Uterus (tissue), 4 donors: ENCODE results near the gene RANBP3. TPM values are rescaled to one million over a fixed set of nuclear protein-coding genes. Genes with fewer than 3 reads are reported as not detected.

Experiments used
- DNase-seq, 2 donors: peaks; one replicate each; pipeline ENCODE4 v3.0.0-alpha.2; 2019 to 2020
- H3K27ac ChIP-seq, 2 donors: fragments of 200-600 bp; sonication (generic); 1 replicate in 1 of 2; 2 replicates in 1 of 2; pipeline ENCODE4 v1.5.1; 2016 to 2018
- H3K27me3 ChIP-seq, 2 donors: fragments of 200-600 bp; sonication (generic); one replicate each; pipeline ENCODE4 v1.5.1; 2018 to 2019; ENCODE audit warnings: control low read depth in 1 of 2
- H3K36me3 ChIP-seq, 2 donors: fragments of 200-600 bp; sonication (generic); one replicate each; pipeline ENCODE4 v1.5.1; 2019; ENCODE audit warnings: control low read depth in 1 of 2
- H3K4me1 ChIP-seq, 2 donors: fragments of 200-600 bp; sonication (generic); one replicate each; pipeline ENCODE4 v1.5.1; 2018 to 2019; ENCODE audit warnings: control low read depth in 1 of 2
- H3K4me3 ChIP-seq, 2 donors: fragments of 200-600 bp; sonication (generic); 1 replicate in 1 of 2; 2 replicates in 1 of 2; pipeline ENCODE4 v1.5.1; 2018 to 2019; ENCODE audit warnings: mild to moderate bottlenecking in 1 of 2
- H3K9me3 ChIP-seq, 2 donors: fragments of 200-600 bp; sonication (generic); one replicate each; pipeline ENCODE4 v1.5.1; 2019; ENCODE audit warnings: control low read depth in 1 of 2
- CTCF ChIP-seq, 4 experiments: fragments of 200-600 bp in 2 of 4; fragments of 450-650 bp in 2 of 4; sonication (generic) in 2 of 4; IDR thresholded peaks; one replicate each; pipeline ENCODE4 v1.5.1; 2016 to 2019; ENCODE audit warnings: antibody characterized with exemption in 4 of 4, mild to moderate bottlenecking in 2 of 4, moderate library complexity in 1 of 4
- POLR2A ChIP-seq, 2 donors: fragments of 450-650 bp; IDR thresholded peaks; one replicate each; pipeline ENCODE4 v1.6.1; 2016; ENCODE audit warnings: antibody characterized with exemption in 2 of 2, mild to moderate bottlenecking in 1 of 2, moderate library complexity in 1 of 2
- intact Hi-C: fragments of 100-400 bp; cut with DNase I; formaldehyde crosslinking; loops from one replicate; pipeline ENCODE4 v1.15.1; 2023; ENCODE audit warnings: low total_unique reads
- total RNA-seq, 4 donors: library from RNA; depleted of rRNA in 3 of 4; stranded (reverse); fragments of >200 nt in 3 of 4; gene quantifications; one replicate each; pipeline versions ENCODE4 v1.1.0 to v1.2.4, GENCODE V29; 2014 to 2023
- donor health status: DM: yes; HTN: yes; CAD: no.

The RANBP3 gene
- total RNA-seq, 4 donors from 2014 or later, result 40.9 to 98.1 (median 48.5) TPM

- no peaks in the 10 kb centered on the region for H3K27me3 ChIP-seq
- TF ChIP-seq POLR2A (IDR thresholded peaks at IDR 0.05) (no peak), CTCF (IDR thresholded peaks at IDR 0.05) (no peak)
- peak overlapping the region; percentile 36 to 55 for H3K27ac ChIP-seq
- H3K9me3 ChIP-seq, result no peaks in the 10 kb centered on the region
- no peak overlapping the region for H3K4me3 ChIP-seq
- intact Hi-C loops, result loop anchor here (5.0 kb wide), 1 partner anchor 35 kb away; no protein-coding TSS in a partner anchor
- no peak for DNase-seq
- peaks cover 0 to 7% of the 10 kb centered on the region in 2 donors for H3K4me1 ChIP-seq
- H3K36me3 ChIP-seq, result no peaks in the 10 kb centered on the region
Observed at GRCh38 chr19:6022570-6023064, 44.7 kb upstream of the RANBP3 start.

- intact Hi-C loops, result loop anchor here (5.0 kb wide), 1 partner anchor 35 kb away; no protein-coding TSS in a partner anchor
- DNase-seq, result peak; percentile 74 to 79
- Histone ChIP-seq H3K36me3 (no peaks in the 10 kb centered on the region), H3K4me1 (peaks cover 0 to 7% of the 10 kb centered on the region in 2 donors), H3K4me3 (no peak overlapping the region), H3K9me3 (no peaks in the 10 kb centered on the region), H3K27me3 (no peaks in the 10 kb centered on the region), H3K27ac (peak overlapping the region; percentile 36 to 55)
- TF ChIP-seq CTCF (IDR thresholded peaks at IDR 0.05) (peak; percentile 57 to 79 (median 66)), POLR2A (IDR thresholded peaks at IDR 0.05) (no peak)
Observed at GRCh38 chr19:6021878-6022569, 44.1 kb upstream of the RANBP3 start.

GRCh38 chr19:6020972-6021805 is 43.2 kb upstream of the RANBP3 start:
- no peak for TF ChIP-seq CTCF (IDR thresholded peaks at IDR 0.05)
- no peak for TF ChIP-seq POLR2A (IDR thresholded peaks at IDR 0.05)
- intact Hi-C loops, result loop anchor here (5.0 kb wide), 1 partner anchor 34 kb away; no protein-coding TSS in a partner anchor
- Histone ChIP-seq H3K27ac (no peak overlapping the region), H3K4me3 (no peak overlapping the region), H3K9me3 (no peaks in the 10 kb centered on the region), H3K27me3 (no peaks in the 10 kb centered on the region), H3K36me3 (no peaks in the 10 kb centered on the region), H3K4me1 (peaks cover 0 to 7% of the 10 kb centered on the region in 2 donors)
- DNase-seq, result no peak

- TF ChIP-seq POLR2A (IDR thresholded peaks at IDR 0.05), result no peak
- TF ChIP-seq CTCF (IDR thresholded peaks at IDR 0.05), result no peak
- no peak overlapping the region for H3K4me3 ChIP-seq
- no peaks in the 10 kb centered on the region for H3K9me3 ChIP-seq
- DNase-seq, result no peak
- intact Hi-C loops, result loop anchor here (5.0 kb wide), 1 partner anchor 33 kb away; no protein-coding TSS in a partner anchor
- H3K27me3 ChIP-seq, result no peaks in the 10 kb centered on the region
- no peak overlapping the region for H3K27ac ChIP-seq
- peaks cover 0 to 7% of the 10 kb centered on the region in 2 donors for H3K4me1 ChIP-seq
- no peaks in the 10 kb centered on the region for H3K36me3 ChIP-seq
Observed at GRCh38 chr19:6020166-6020882, 42.4 kb upstream of the RANBP3 start.
